Suprapubic skin (tissue), 3 donors: ENCODE measurements around the gene STAB2.

ENCODE experiments used
- CTCF ChIP-seq, 2 donors: fragments of 200-600 bp in 1 of 2; fragments of 450-650 bp in 1 of 2; sonication (generic) in 1 of 2; IDR thresholded peaks; one replicate each; pipeline ENCODE4 v1.5.1; 2016 to 2019; ENCODE audit warnings: antibody characterized with exemption in 2 of 2, mild to moderate bottlenecking in 1 of 2, moderate library complexity in 1 of 2
- POLR2A ChIP-seq, 2 donors: fragments of 450-650 bp; IDR thresholded peaks; one replicate each; pipeline ENCODE4 v1.6.1; 2017; ENCODE audit warnings: antibody characterized with exemption in 2 of 2, mild to moderate bottlenecking in 2 of 2, moderate library complexity in 2 of 2

GRCh38 chr12:103588680-103589079 lies 1.6 kb downstream of the STAB2 start:
- TF ChIP-seq CTCF (IDR thresholded peaks at IDR 0.05): no peak
- TF ChIP-seq POLR2A (IDR thresholded peaks at IDR 0.05): no peak
